ENCODE results near the gene PRRC2B.

The PRRC2B gene

GRCh38 chr9:131475111-131475955 lies 81.4 kb downstream of the PRRC2B start:
- no peak for DNase-seq

GRCh38 chr9:131475956-131476776 lies 82.3 kb downstream of the PRRC2B start:
- DNase-seq = no peak

- no peak for DNase-seq
Measured at GRCh38 chr9:131476777-131477345, 83.0 kb downstream of the PRRC2B start.

- no peak for DNase-seq
Measured at GRCh38 chr9:131477367-131477766, 83.5 kb downstream of the PRRC2B start.

- no peak for DNase-seq
Measured at GRCh38 chr9:131477816-131478419, 84.0 kb downstream of the PRRC2B start.

- no peak for DNase-seq
Measured at GRCh38 chr9:131478421-131478868, 84.6 kb downstream of the PRRC2B start.

- DNase-seq = no peak
Measured at GRCh38 chr9:131478911-131479310, 85.0 kb downstream of the PRRC2B start.

GRCh38 chr9:131480258-131480657 lies 86.4 kb downstream of the PRRC2B start:
- no peak for DNase-seq

GRCh38 chr9:131481441-131482342 lies 87.8 kb downstream of the PRRC2B start:
- no peak for DNase-seq

GRCh38 chr9:131482343-131483006 lies 88.6 kb downstream of the PRRC2B start:
- DNase-seq = no peak

- DNase-seq = no peak
Measured at GRCh38 chr9:131483319-131484050, 89.6 kb downstream of the PRRC2B start.

GRCh38 chr9:131484051-131484445 lies 90.2 kb downstream of the PRRC2B start:
- no peak for DNase-seq

GRCh38 chr9:131484560-131485185 lies 90.8 kb downstream of the PRRC2B start:
- no peak for DNase-seq

GRCh38 chr9:131485206-131485605 lies 91.3 kb downstream of the PRRC2B start:
- DNase-seq = no peak

GRCh38 chr9:131485728-131486422 lies 92.0 kb downstream of the PRRC2B start:
- DNase-seq = no peak

- no peak for DNase-seq
Measured at GRCh38 chr9:131487001-131487400, 93.1 kb downstream of the PRRC2B start.

- no peak for DNase-seq
Measured at GRCh38 chr9:131487621-131488031, 93.7 kb downstream of the PRRC2B start.

GRCh38 chr9:131490514-131490913 lies 96.6 kb downstream of the PRRC2B start:
- DNase-seq = no peak

GRCh38 chr9:131491001-131491710 lies 97.3 kb downstream of the PRRC2B start:
- DNase-seq = no peak
